Stomach (tissue), 4 donors: ENCODE measurements around the gene KIF12.

ENCODE experiments used
- POLR2A ChIP-seq, 4 donors: fragments of 450-650 bp; IDR thresholded peaks; one replicate each; pipeline ENCODE4 v1.6.1; 2016; ENCODE audit warnings: antibody characterized with exemption in 4 of 4, control low read depth in 2 of 4, mild to moderate bottlenecking in 1 of 4, moderate library complexity in 1 of 4
- POLR2AphosphoS5 ChIP-seq, 3 donors: sonication (generic); formaldehyde crosslinking; IDR thresholded peaks; one replicate each; pipeline ENCODE4 v1.6.1; 2016; ENCODE audit warnings: antibody characterized with exemption in 3 of 3
- TF ChIP-seq, protein P1 (sequence below), 7 experiments: fragments of 450-650 bp in 4 of 7; fragments of 200-600 bp in 3 of 7; sonication (generic) in 3 of 7; IDR thresholded peaks; one replicate each; pipeline ENCODE4 v1.5.1; 2016 to 2019; ENCODE audit warnings: antibody characterized with exemption in 7 of 7, control low read depth in 2 of 7, mild to moderate bottlenecking in 1 of 7

DNA sequence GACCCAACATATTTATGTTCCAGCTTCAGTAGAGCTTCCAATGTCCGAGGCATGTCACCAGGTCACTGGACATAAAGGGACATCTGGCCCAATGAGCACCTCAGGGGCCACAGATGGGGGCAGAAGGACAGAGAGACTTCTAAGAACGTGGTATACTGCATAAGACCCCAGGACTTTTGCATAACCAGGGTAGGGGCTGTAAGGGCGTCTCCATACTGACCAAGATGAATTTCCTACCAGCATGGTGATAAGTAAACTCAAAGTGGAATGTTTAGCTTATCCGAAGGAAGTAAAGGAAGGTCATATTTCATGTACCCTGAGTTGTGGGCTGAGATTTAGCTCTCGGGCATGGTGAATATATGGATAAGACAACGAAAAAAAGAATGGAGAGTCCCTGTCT lies 38.7 kb upstream of the KIF12 start:
- TF ChIP-seq POLR2A (IDR thresholded peaks at IDR 0.05), result no peak
- TF ChIP-seq, protein P1, sequence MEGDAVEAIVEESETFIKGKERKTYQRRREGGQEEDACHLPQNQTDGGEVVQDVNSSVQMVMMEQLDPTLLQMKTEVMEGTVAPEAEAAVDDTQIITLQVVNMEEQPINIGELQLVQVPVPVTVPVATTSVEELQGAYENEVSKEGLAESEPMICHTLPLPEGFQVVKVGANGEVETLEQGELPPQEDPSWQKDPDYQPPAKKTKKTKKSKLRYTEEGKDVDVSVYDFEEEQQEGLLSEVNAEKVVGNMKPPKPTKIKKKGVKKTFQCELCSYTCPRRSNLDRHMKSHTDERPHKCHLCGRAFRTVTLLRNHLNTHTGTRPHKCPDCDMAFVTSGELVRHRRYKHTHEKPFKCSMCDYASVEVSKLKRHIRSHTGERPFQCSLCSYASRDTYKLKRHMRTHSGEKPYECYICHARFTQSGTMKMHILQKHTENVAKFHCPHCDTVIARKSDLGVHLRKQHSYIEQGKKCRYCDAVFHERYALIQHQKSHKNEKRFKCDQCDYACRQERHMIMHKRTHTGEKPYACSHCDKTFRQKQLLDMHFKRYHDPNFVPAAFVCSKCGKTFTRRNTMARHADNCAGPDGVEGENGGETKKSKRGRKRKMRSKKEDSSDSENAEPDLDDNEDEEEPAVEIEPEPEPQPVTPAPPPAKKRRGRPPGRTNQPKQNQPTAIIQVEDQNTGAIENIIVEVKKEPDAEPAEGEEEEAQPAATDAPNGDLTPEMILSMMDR (IDR thresholded peaks at IDR 0.05), result no peak
- TF ChIP-seq POLR2AphosphoS5 (IDR thresholded peaks at IDR 0.05), result no peak
